Measurements from ENCODE around the gene CCR7. TPM values are rescaled to one million over a fixed set of nuclear protein-coding genes. Genes with fewer than 3 reads are reported as not detected.
"Not testable (repeated sequence)": the region's sequence is repeated elsewhere in the genome, so short reads cannot be mapped to it uniquely, and the experiment has no call there.

CCR7 gene
- total RNA-seq, 1 donor from 2014 or later, result 1.1 TPM

- DNase-seq, result peak; percentile 55
- H3K9me3 ChIP-seq, result no peaks in the 10 kb centered on the region
- no peak overlapping the region for H3K4me3 ChIP-seq
- no peaks in the 10 kb centered on the region for H3K36me3 ChIP-seq
- H3K4me1 ChIP-seq, result peaks cover 56% of the 10 kb centered on the region
- TF ChIP-seq, protein P1, sequence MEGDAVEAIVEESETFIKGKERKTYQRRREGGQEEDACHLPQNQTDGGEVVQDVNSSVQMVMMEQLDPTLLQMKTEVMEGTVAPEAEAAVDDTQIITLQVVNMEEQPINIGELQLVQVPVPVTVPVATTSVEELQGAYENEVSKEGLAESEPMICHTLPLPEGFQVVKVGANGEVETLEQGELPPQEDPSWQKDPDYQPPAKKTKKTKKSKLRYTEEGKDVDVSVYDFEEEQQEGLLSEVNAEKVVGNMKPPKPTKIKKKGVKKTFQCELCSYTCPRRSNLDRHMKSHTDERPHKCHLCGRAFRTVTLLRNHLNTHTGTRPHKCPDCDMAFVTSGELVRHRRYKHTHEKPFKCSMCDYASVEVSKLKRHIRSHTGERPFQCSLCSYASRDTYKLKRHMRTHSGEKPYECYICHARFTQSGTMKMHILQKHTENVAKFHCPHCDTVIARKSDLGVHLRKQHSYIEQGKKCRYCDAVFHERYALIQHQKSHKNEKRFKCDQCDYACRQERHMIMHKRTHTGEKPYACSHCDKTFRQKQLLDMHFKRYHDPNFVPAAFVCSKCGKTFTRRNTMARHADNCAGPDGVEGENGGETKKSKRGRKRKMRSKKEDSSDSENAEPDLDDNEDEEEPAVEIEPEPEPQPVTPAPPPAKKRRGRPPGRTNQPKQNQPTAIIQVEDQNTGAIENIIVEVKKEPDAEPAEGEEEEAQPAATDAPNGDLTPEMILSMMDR (IDR thresholded peaks at IDR 0.05), result no peak
- peak overlapping the region; percentile 83 for H3K27ac ChIP-seq
- intact Hi-C loops (cut with DNase I), result no loop called here
- ATAC-seq, result no peak
- no peaks in the 10 kb centered on the region for H3K27me3 ChIP-seq
Observed at GRCh38 chr17:40547079-40547784, 18.0 kb downstream of the CCR7 start.

DNA sequence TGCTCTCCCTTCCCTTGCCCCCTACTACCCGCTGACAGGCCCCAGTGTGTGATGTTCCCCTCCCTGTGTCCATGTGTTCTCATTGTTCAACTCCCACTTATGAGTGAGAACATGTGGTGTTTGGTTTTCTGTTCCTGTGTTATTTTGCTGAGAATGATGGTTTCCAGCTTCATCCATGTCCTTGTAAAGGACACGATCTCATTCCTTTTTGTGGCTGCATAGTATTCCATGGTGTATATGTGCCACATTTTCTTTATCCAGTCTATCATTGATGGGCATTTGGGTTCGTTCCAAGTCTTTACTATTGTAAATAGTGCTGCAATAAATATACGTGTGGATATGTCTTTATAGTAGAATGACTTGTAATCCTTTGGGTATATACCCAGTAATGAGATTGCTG lies 18.8 kb downstream of the CCR7 start:
- intact Hi-C loops (cut with DNase I); H3K36me3 ChIP-seq; ATAC-seq; H3K4me3 ChIP-seq; DNase-seq; H3K9me3 ChIP-seq; H3K27me3 ChIP-seq; H3K27ac ChIP-seq: not testable (repeated sequence)
- H3K4me1 ChIP-seq, result peaks cover 57% of the 10 kb centered on the region

DNA sequence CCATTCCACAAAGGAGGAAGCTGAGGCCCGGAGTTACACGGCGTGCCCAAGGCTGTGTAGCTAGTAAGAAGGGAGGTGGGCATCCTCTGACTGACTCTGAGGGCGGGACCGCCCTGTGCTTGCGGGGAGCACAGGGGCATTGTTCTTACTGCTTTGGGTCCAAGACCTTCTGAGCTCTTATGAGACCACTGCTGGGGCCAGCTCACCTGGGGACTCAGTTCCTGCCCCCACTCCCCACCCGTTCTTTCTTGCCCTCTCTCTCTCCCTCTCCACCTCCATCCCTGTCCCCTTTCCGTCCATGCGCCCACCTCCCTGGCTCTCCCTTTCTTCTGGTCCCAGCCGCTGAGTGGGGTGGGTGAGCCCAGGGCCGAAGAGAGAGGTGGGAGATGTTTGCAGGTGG lies 19.6 kb downstream of the CCR7 start:
- ATAC-seq, result no peak
- Histone ChIP-seq H3K27ac (no peak overlapping the region), H3K27me3 (no peaks in the 10 kb centered on the region), H3K4me3 (no peak overlapping the region), H3K9me3 (no peaks in the 10 kb centered on the region), H3K4me1 (peaks cover 58% of the 10 kb centered on the region), H3K36me3 (no peaks in the 10 kb centered on the region)
- TF ChIP-seq, protein P1 (IDR thresholded peaks at IDR 0.05), result no peak
- DNase-seq, result peak; percentile 46
- intact Hi-C loops (cut with DNase I), result no loop called here

DNA sequence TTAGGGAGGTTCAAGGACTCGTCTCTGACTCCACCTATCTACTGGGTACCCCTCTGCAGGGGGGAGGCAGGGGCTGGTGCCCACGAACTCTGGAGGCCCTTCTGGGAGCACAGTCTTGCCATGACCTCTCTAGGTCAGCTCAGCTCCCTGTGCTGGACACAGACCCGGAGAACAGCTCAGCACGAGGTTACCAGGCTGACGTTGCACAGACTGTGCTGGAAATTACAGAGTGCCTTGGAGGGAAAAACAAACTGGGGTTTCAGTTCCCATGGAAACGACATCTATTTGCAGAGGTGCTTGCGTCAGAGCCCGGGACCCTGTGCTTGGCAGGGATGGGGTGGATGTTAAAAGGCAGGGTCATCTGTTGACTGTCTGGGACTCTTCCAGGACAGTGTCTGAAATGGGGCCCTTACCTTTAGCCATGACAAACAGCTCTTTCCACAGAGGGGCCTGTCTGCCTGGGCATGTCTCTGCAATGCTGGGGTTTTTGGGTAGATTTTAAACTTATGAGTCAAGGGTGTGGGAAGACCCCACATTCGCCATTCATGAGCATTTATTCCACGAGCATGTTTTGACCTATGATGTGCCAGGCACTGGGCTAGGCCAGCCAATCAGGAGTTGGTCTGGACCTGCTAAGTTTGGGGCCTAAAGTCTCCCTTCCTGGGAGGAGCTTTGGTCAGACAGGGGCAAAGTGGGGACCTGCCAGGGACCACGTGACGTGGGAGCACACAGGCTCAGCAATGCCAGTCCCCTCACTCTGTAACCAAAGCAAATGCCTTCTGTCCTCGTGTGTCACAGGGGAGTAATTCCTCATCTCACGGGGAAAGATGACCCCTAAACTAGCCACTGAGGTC lies 22.5 kb downstream of the CCR7 start:
- H3K27ac ChIP-seq, result peak overlapping the region; percentile 89
- H3K36me3 ChIP-seq, result no peaks in the 10 kb centered on the region
- H3K4me3 ChIP-seq, result no peak overlapping the region
- intact Hi-C loops (cut with DNase I), result no loop called here
- DNase-seq (peak; percentile 65), ATAC-seq (peak; percentile 47)
- peaks cover 56% of the 10 kb centered on the region for H3K4me1 ChIP-seq
- H3K27me3 ChIP-seq, result no peaks in the 10 kb centered on the region
- TF ChIP-seq, protein P1 (IDR thresholded peaks at IDR 0.05), result no peak
- H3K9me3 ChIP-seq, result no peaks in the 10 kb centered on the region

GRCh38 chr17:40541873-40542557 lies 23.3 kb downstream of the CCR7 start:
- TF ChIP-seq, protein P1 (IDR thresholded peaks at IDR 0.05), result no peak
- H3K27ac ChIP-seq, result peak overlapping the region; percentile 89
- peaks cover 58% of the 10 kb centered on the region for H3K4me1 ChIP-seq
- H3K9me3 ChIP-seq, result no peaks in the 10 kb centered on the region
- no peaks in the 10 kb centered on the region for H3K27me3 ChIP-seq
- ATAC-seq (peak; percentile 7), DNase-seq (peak; percentile 58)
- no peak overlapping the region for H3K4me3 ChIP-seq
- intact Hi-C loops (cut with DNase I), result no loop called here
- no peaks in the 10 kb centered on the region for H3K36me3 ChIP-seq

All from upper lobe of right lung (tissue), 1 donor.